T47D (cell line): ENCODE data around the gene WDR90.

Source experiments
- DNase-seq, 2 experiments: peaks; one replicate each; pipeline versions ENCODE4 v3.0.0 to v3.0.0-alpha.2; 2011 to 2012; ENCODE audit warnings: low read depth in 1 of 2, low spot score in 1 of 2
- JUND ChIP-seq: IDR thresholded peaks from 2 replicates; pipeline ENCODE4 v1.6.1; 2012; ENCODE audit warnings: low read depth
- in situ Hi-C: cut with HindIII; loops from 2 replicates; pipeline ENCODE4 v1.10.0; 2016; ENCODE audit warnings: low sequenced_read_pairs, low pct_unique_long_range_greater_than_20kb

Gene WDR90

GRCh38 chr16:619476-620100 is 29.6 kb upstream of the WDR90 start:
- in situ Hi-C loops: no loop called here
- TF ChIP-seq JUND: no peak
- DNase-seq: no peak

GRCh38 chr16:620700-621525 is 28.3 kb upstream of the WDR90 start:
- in situ Hi-C loops: no loop called here
- TF ChIP-seq JUND: no peak
- no peak for DNase-seq

- TF ChIP-seq JUND: no peak
- no peak for DNase-seq
- in situ Hi-C loops: no loop called here
Measured at GRCh38 chr16:621526-622105, 27.5 kb upstream of the WDR90 start.

GRCh38 chr16:622920-623280 is 26.3 kb upstream of the WDR90 start:
- in situ Hi-C loops: no loop called here
- no peak for DNase-seq
- no peak for TF ChIP-seq JUND

GRCh38 chr16:624526-625070 is 24.6 kb upstream of the WDR90 start:
- in situ Hi-C loops: no loop called here
- TF ChIP-seq JUND: no peak
- DNase-seq: no peak

GRCh38 chr16:625117-625976 is 23.8 kb upstream of the WDR90 start:
- DNase-seq: no peak
- in situ Hi-C loops: no loop called here
- no peak for TF ChIP-seq JUND

- no peak for TF ChIP-seq JUND
- in situ Hi-C loops: no loop called here
- DNase-seq: no peak
Measured at GRCh38 chr16:625977-626765, 23.0 kb upstream of the WDR90 start.

GRCh38 chr16:626787-627453 is 22.2 kb upstream of the WDR90 start:
- DNase-seq: no peak
- no peak for TF ChIP-seq JUND
- in situ Hi-C loops: no loop called here

- DNase-seq: no peak
- in situ Hi-C loops: no loop called here
- no peak for TF ChIP-seq JUND
Measured at GRCh38 chr16:627454-628239, 21.5 kb upstream of the WDR90 start.

GRCh38 chr16:628321-629061 is 20.7 kb upstream of the WDR90 start:
- in situ Hi-C loops: no loop called here
- TF ChIP-seq JUND: no peak
- no peak for DNase-seq
